Measurements from ENCODE around the gene ARHGEF39. TPM values are rescaled to one million over a fixed set of nuclear protein-coding genes. Genes with fewer than 3 reads are reported as not detected.
A peak's percentile ranks its signal among the peaks of the same experiment; 100 is the strongest.

The ARHGEF39 gene
- total RNA-seq, 1 experiment from 2014 or later = 15.4 TPM

DNA sequence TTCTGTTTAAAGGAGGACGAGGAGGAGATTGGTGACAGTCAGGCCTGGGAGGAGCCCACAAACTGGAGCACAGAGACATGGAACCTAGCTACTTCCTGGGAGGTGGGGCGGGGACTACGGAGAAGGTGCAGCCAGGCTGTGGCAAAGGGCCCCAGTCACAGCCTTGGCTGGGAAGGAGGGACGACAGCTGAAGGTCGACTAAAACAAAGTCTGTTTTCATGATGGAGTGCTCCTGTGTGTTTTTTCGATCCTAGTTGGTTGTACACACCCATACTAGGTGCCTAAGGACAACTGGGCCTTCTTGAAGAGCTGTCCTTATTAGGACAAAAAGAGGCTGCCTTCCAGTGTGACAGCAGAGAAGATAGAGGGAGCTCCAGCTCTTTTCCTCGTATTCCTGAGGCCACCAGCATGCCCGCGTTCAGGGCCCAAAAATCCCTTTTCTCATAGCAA is 4.0 kb downstream of the ARHGEF39 start:
- CTCF ChIA-PET = interaction anchor here (0.5 to 2.1 kb wide), 6 partner anchors 14 to 75 kb away, joined by 3 to 10 read pairs (median 4); partner anchors contain the start of genes CREB3, TLN1 and TPM2
- no peak overlapping the region for H3K27ac Mint-ChIP-seq (ENCODE audit: unreplicated experiment)
- no peak for DNase-seq
- no peaks in the 10 kb centered on the region for H3K27me3 Mint-ChIP-seq (ENCODE audit: unreplicated experiment)
- H3K9me3 Mint-ChIP-seq (ENCODE audit: low read depth, unreplicated experiment) = no peaks in the 10 kb centered on the region
- no peak overlapping the region for H3K4me3 Mint-ChIP-seq (ENCODE audit: low read depth, unreplicated experiment)
- intact Hi-C loops (cut with micrococcal nuclease; ENCODE audit: unreplicated experiment) = loop anchor here (5.0 to 10.0 kb wide), 2 partner anchors 36 to 74 kb away; partner anchors contain the start of genes CREB3 and TLN1
- no TSS peak for BruUV-seq (replicated peaks)
- TF ChIP-seq, protein P1, sequence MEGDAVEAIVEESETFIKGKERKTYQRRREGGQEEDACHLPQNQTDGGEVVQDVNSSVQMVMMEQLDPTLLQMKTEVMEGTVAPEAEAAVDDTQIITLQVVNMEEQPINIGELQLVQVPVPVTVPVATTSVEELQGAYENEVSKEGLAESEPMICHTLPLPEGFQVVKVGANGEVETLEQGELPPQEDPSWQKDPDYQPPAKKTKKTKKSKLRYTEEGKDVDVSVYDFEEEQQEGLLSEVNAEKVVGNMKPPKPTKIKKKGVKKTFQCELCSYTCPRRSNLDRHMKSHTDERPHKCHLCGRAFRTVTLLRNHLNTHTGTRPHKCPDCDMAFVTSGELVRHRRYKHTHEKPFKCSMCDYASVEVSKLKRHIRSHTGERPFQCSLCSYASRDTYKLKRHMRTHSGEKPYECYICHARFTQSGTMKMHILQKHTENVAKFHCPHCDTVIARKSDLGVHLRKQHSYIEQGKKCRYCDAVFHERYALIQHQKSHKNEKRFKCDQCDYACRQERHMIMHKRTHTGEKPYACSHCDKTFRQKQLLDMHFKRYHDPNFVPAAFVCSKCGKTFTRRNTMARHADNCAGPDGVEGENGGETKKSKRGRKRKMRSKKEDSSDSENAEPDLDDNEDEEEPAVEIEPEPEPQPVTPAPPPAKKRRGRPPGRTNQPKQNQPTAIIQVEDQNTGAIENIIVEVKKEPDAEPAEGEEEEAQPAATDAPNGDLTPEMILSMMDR (IDR thresholded peaks at IDR 0.05; ENCODE audit: unreplicated experiment) = no peak
- peaks cover 29% of the 10 kb centered on the region for H3K4me1 Mint-ChIP-seq (ENCODE audit: low read depth, unreplicated experiment)
- peaks cover 47% of the 10 kb centered on the region for H3K36me3 Mint-ChIP-seq (ENCODE audit: insufficient read depth, unreplicated experiment)

DNA sequence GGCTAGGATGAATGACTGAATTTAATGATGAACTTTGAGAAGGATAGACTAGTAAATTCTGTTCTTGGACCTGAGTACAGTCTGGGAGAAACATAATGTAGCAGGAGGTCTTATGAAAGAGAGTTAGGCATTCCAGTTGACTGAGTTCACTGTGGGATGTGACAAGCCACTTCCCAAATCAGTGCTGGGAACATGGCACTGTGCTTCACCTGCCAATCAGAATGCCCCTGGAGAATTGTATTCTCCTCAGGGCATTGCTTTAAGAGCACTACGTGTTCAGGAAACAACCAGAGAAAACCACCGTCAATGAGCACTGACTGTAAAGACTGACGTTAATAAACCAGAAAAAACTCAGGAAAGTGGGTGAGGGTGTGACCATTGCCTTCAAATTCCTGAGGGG is 5.7 kb downstream of the ARHGEF39 start:
- Mint-ChIP-seq H3K4me3 (ENCODE audit: low read depth, unreplicated experiment) (peak overlapping the region; percentile 84), H3K36me3 (ENCODE audit: insufficient read depth, unreplicated experiment) (peaks cover 37% of the 10 kb centered on the region), H3K27me3 (ENCODE audit: unreplicated experiment) (no peaks in the 10 kb centered on the region), H3K9me3 (ENCODE audit: low read depth, unreplicated experiment) (no peaks in the 10 kb centered on the region), H3K4me1 (ENCODE audit: low read depth, unreplicated experiment) (peaks cover 27% of the 10 kb centered on the region), H3K27ac (ENCODE audit: unreplicated experiment) (no peak overlapping the region)
- TF ChIP-seq, protein P1 (IDR thresholded peaks at IDR 0.05; ENCODE audit: unreplicated experiment) = no peak
- BruUV-seq (replicated peaks) = no TSS peak
- CTCF ChIA-PET = interaction anchor here (0.7 to 2.2 kb wide), 4 partner anchors 10 to 76 kb away, joined by 3 to 12 read pairs (median 7); partner anchors contain the start of genes CREB3 and TLN1
- intact Hi-C loops (cut with micrococcal nuclease; ENCODE audit: unreplicated experiment) = no loop called here
- no peak for DNase-seq

DNA sequence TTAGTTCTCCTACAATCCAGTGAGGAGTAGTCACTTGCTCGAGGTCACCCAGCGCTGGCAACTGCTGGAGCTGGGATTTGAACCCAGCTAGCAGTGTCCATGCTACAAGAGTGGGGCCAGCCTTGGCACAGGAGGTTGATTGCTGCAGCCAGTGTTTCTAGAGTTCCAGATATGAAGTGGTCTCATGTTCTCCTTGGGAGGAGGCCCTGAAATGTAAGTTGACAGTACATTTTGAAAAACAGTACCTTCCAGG is 6.1 kb downstream of the ARHGEF39 start:
- Mint-ChIP-seq H3K27ac (ENCODE audit: unreplicated experiment) (peak overlapping the region; percentile 100), H3K4me3 (ENCODE audit: low read depth, unreplicated experiment) (peak overlapping the region; percentile 84)
- CTCF ChIA-PET = interaction anchor here (0.7 to 2.2 kb wide), 4 partner anchors 11 to 76 kb away, joined by 3 to 12 read pairs (median 7); partner anchors contain the start of genes CREB3 and TLN1

DNA sequence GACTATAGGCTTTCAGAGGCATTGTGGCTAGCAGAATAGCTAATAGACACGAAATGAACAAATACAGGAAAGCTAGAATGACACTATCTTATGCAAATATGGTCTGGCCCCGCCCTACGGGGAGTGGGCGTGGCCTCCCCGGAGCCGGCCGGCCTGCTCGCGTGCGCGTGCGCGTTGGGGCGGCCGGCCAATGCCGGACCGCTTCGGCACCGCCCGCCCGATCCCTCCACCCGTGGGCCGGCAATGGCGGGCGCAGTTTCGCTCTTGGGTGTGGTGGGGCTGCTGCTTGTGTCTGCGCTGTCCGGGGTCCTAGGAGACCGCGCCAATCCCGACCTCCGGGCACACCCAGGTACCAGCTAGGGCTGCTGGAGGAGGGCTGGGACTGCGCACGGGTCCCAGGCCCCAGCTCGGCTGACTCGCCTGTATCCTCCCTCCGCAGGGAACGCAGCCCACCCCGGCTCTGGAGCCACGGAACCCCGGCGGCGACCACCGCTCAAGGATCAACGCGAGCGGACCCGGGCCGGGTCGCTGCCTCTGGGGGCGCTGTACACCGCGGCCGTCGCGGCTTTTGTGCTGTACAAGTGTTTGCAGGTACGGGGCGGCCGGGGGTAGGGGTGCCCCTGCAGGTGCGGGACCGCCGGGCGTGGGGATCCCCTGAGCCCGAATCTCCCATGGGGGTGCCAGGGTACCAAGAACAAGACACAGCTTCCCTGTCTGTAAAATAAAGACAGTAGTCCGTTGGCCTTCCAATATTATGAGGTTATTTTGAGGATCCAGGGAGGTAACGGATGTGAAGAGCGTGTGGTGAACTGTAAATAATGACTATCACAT is 6.6 kb downstream of the ARHGEF39 start, which contains the start of gene CCDC107:
TSS of gene CCDC107 (plus strand) at position 156 of the 831 bp plus-strand sequence. CDS start at position 244, 88 bp downstream.
- peaks cover 20% of the 10 kb centered on the region for H3K4me1 Mint-ChIP-seq (ENCODE audit: low read depth, unreplicated experiment)
- TSS peak; percentile 80 for BruUV-seq (replicated peaks)
- peak within 1 kb of the TSS; percentile 84 for H3K4me3 Mint-ChIP-seq (ENCODE audit: low read depth, unreplicated experiment)

More for the DNA sequence above, 6.1 kb downstream of the ARHGEF39 start:
- DNase-seq = no peak
- no TSS peak for BruUV-seq (replicated peaks)
- peaks cover 32% of the 10 kb centered on the region for H3K36me3 Mint-ChIP-seq (ENCODE audit: insufficient read depth, unreplicated experiment)
- no peaks in the 10 kb centered on the region for H3K9me3 Mint-ChIP-seq (ENCODE audit: low read depth, unreplicated experiment)
- H3K27me3 Mint-ChIP-seq (ENCODE audit: unreplicated experiment) = no peaks in the 10 kb centered on the region
- intact Hi-C loops (cut with micrococcal nuclease; ENCODE audit: unreplicated experiment) = no loop called here
- peaks cover 23% of the 10 kb centered on the region for H3K4me1 Mint-ChIP-seq (ENCODE audit: low read depth, unreplicated experiment)
- TF ChIP-seq, protein P1 (IDR thresholded peaks at IDR 0.05; ENCODE audit: unreplicated experiment) = no peak

More for the DNA sequence above, 6.6 kb downstream of the ARHGEF39 start, which contains the start of gene CCDC107:
- CTCF ChIA-PET = interaction anchor here (0.5 to 2.2 kb wide), 8 partner anchors 11 to 1610 kb away, joined by 3 to 12 read pairs (median 4); partner anchors contain the start of genes CREB3, HINT2 and TLN1
- H3K36me3 Mint-ChIP-seq (ENCODE audit: insufficient read depth, unreplicated experiment) = peaks cover 31% of the 10 kb centered on the region
- intact Hi-C loops (cut with micrococcal nuclease; ENCODE audit: unreplicated experiment) = no loop called here
- DNase-seq = peak; percentile 80
- TF ChIP-seq, protein P1 (IDR thresholded peaks at IDR 0.05; ENCODE audit: unreplicated experiment) = peak; percentile 62
- H3K9me3 Mint-ChIP-seq (ENCODE audit: low read depth, unreplicated experiment) = no peaks in the 10 kb centered on the region
- H3K27ac Mint-ChIP-seq (ENCODE audit: unreplicated experiment) = peak within 1 kb of the TSS; percentile 100
- no peaks in the 10 kb centered on the region for H3K27me3 Mint-ChIP-seq (ENCODE audit: unreplicated experiment)
